ENCODE results near the gene OBP2B. TPM values are rescaled to one million over a fixed set of nuclear protein-coding genes. Genes with fewer than 3 reads are reported as not detected.
"Not testable (repeated sequence)": the region's sequence is repeated elsewhere in the genome, so short reads cannot be mapped to it uniquely, and the experiment has no call there.

Gene OBP2B
- polyA plus RNA-seq, 1 donor = not detected

DNA sequence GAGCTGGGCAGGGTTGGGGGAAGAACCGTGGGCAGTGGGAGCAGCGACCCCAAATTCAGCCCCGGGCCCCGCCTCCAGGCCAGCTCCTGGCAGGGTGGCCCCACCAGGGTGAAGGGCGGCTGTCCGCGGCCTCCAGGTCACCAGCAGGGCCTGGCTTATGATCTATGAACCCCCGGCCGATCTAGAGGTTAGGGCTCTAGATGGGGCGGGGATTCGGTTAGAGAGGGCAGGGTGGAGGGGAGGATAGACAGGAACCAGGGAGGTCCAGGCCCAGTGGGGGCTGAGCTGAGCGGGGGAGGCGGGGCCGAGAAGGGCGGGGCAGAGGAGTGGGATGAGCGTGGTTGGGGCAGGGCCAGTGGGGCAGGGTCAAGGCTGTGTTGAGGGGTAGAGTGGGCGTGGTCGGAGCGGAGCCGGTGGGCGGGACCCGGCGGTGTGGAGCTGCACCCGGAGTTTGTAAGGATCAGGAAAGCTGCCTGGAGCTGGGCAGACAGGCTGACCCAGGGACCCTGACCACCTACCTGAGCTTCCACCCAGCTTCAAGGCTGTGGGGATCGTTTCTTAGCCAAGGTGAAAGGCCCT lies 29.3 kb upstream of the OBP2B start:
- peak; percentile 80 for DNase-seq

DNA sequence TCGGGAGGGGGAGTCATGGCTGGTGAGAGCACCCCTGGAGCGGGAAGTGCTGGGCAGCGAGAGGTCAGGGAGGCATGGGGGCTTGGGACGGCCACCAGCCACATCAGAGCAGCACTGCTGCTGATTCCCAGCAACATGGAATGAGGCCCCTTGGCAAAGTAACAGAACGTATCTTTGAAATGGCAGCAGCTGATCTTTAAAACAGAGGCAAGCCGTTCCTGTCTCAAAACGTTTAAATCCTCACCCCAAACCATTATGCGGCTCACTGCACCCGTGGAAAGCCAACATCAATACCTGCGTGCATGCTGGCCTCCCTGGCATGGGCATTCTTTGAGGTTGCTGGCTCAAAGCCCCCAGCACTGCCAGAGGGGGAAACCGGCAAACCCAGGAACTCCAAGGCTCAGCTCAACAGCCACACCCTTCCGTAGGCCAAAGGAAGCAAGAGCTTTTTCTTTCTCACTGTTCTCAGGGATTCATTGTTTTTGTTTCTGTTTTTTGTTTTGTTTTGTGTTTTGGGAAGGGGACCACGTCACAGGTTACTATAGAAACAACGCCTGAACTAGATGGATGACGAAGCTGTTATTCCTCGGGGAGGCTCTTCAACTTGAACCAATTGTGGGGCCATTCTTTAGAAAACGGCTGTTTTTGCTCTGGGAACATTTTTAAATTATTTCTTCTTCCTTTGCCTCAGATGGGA lies 28.1 kb upstream of the OBP2B start:
- DNase-seq = peak; percentile 72

DNA sequence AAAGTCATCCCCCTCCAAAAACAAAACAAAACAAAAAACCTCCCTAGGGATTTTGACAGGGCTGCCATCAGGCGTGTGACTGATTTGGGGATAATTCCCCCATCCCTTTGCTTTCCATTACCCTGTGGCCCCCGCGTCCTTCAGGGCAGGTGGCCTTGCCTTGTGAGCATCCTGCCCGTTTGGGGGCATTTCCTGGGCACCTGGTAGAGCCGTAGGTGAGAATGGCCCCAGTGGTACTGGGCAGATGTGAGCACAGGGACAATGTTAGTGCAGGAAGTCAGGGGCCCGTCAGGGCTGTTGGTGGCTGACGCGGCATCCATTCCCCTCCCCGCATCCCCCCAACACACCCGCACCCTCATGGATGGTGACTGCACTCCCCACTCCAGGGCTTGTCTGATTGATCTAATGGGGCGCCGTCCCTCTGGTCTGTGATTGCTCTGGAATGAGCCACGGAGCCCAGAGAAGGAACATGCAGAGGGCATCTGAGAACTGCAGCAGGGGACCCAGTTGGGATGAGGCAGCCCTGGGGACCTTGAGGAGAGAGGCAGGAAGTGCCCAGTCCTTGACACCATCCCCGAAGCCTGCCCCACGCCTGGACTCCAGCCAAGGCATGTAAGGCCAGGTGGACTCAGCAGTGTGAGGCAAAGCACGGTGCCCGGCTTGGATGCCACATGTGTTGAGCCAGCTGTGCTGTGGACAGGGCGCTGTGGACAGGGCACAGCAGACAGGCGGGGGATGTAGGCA lies 27.4 kb upstream of the OBP2B start:
- not testable (repeated sequence) for DNase-seq

GRCh38 chr9:133235549-133236222 lies 26.6 kb upstream of the OBP2B start:
- no peak for DNase-seq

DNA sequence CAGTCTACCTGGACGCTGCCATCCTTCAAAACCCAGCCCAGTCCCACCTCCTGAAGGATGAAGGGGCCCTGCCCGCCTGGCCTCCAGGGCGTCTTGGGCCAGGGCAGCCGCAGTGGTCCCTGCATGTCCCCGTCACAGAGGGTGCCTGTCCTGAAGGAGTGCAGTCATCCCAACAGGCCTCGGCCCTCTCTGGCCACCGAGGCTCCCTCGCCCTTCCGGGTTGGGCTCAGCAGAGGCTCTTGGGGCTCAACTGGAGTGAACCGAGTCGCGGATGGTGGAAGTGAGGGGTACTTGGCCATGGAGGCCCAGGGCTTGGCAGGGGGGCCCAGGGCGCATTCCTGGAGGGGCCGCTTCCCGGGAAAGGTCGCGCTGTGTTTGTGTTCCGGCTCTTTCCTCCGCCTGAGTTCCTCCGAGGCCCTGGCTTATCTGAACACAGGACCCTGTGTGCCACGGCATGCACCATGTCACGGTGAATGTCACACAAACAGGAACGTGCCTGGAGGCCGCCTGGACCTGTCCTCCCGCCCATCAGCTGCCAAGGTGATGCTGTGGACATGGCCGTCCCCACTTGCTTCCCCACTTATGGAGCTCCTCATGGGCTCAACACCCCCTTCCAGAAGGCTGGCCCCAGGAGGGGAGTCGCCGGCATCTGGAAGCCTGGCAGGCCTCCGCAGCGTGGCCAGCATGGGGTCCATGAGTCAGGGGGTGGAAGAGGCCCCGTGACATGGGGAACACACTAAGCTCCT lies 25.7 kb upstream of the OBP2B start:
- DNase-seq = no peak

DNA sequence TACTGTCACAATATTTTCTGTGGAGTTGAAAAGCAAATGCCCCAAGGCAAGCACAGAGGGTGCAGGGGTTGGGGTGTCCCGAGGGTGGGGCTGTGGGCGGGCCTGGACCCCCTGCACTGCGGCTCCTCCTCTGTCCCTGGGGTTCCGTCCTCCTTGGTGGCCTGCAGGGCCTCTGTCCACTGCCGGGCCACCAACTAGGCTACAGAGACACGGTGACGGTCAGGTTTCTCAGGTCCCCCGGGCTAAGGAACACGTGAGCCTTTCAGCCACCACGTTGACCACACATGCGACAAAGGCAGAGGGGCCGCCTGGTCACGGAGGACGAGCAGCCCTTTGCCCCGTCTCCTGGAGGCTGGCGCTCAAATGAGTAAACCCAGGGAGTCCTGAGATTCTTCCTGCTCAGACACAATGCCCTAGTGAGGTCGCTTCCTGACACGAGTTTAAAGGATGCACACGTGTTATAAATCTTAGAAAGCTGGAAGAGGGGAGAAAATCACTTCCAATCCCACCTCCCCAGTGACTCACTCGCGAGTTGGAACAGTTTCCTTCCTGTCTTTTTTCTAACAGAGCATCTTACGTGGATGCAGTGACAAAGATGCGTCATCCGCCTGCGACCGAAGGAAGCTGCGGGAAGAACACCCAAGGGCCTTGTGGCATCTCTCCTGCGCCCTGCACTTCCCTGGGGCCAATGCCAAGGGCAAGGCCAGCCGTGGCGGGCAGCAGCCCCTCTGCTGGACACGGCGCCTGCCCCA lies 24.8 kb upstream of the OBP2B start:
- no peak for DNase-seq

GRCh38 chr9:133231934-133232568 lies 23.0 kb upstream of the OBP2B start:
- DNase-seq = not testable (repeated sequence)

- DNase-seq = not testable (repeated sequence)
Observed at GRCh38 chr9:133230514-133230913, 21.5 kb upstream of the OBP2B start.

- no peak for DNase-seq
Observed at GRCh38 chr9:133230093-133230492, 21.0 kb upstream of the OBP2B start.

- not testable (repeated sequence) for DNase-seq
Observed at GRCh38 chr9:133228474-133229193, 19.6 kb upstream of the OBP2B start.

- not testable (repeated sequence) for DNase-seq
Observed at GRCh38 chr9:133227996-133228395, 18.9 kb upstream of the OBP2B start.

- DNase-seq = no peak
Observed at GRCh38 chr9:133227242-133227860, 18.3 kb upstream of the OBP2B start.

GRCh38 chr9:133226219-133227171 lies 17.4 kb upstream of the OBP2B start:
- no peak for DNase-seq

DNA sequence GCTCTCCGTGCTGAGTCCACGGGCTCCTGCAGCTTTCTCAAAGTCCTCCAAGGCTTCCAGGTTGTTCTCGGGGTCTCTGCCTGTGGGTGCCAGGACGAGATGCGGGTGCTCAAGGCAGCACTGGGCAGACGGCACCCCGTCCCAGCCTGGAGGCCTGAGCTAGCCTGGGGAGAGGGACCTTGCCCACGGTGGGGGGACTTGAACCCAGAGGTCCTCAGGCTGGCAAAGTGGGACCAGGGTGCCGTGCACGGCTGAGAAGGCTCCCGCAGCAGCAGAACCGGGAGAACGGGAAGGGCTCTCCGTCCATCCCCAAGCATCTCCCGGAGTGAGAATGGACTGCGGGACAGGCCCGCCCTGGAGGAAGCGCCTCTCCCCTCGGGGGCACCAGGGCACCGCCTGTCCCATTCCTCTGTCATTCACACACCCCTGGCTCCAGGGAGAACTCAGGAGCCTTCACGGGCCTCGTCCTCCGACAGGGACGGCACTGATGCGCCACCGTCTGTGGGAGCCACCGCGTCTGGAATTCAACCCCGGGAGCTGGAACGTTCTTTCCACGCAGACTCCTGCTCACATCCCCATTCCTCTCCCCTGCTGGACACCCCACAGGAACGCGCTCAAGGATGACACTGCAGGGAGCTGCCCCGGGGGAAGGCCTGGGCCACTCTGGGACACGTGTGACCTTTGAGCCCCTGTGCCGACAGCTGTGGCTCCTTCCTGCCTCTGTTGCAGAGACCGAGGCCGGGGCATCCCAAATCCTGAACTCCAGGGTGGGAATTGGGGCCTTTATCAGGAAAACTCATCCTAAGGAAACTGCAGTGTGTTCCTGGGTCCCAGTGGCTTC lies 16.3 kb upstream of the OBP2B start:
- no peak for DNase-seq

- DNase-seq = no peak
Observed at GRCh38 chr9:133224762-133225161, 15.7 kb upstream of the OBP2B start.

DNA sequence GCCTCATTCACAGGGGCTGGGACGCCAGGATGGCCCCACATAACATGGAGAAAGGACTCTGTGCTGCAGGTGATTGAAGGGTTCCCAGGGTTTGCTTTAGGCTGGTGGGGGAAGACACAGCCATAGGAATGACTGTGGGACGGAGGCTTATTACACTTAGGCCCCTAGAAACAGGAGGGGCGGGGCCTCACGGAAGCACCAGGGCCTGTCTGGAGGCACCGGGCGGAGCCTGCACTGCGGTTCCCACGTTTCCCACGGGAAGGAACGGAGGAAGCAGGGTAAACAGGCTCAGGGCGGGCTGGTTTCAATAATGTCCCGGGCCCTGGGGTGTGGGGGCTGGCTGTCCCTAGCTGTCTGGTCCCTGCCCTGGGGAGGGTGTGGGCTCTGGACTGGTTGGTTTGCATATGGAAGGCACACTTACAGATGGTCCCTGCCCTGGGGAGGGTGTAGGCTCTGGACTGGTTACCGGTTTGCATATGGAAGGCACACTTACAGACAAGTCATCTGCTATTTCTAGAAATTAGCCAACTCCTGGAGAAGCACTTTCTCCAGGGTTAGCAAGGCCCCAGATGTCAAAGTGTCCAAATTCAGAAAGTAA lies 14.2 kb upstream of the OBP2B start:
- DNase-seq = not testable (repeated sequence)

DNA sequence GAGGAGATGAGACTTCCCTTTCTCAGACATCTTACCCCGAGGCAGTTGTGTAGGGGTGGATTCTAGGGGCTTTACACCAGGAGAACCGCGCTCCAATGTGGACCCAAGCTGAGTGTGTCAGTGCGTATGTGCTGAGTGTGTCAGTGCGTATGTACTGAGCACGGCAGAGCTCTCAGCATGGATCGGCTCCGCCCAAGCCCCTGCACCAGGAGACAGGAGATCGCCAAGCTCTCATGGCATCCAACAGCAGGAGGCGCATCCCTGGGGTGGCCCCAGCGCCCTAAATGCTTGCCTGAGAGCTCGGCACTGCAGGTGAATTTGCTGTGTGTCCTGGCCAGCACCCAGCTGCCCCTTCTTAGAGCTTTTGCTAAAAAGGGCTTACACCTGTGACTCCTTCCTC lies 12.9 kb upstream of the OBP2B start:
- not testable (repeated sequence) for DNase-seq
